T follicular helper cell (primary cell): ENCODE data around the gene ARG2.
A peak's percentile ranks its signal among the peaks of the same experiment; 100 is the strongest.
"Not testable (repeated sequence)": the region's sequence is repeated elsewhere in the genome, so short reads cannot be mapped to it uniquely, and the experiment has no call there.

ENCODE experiments used
- DNase-seq: peaks from one replicate; pipeline ENCODE4 v3.0.0-alpha.2; 2020; ENCODE audit warnings: low read depth

The ARG2 gene

GRCh38 chr14:67586369-67586768 lies 33.4 kb upstream of the ARG2 start:
- no peak for DNase-seq

- no peak for DNase-seq
Measured at GRCh38 chr14:67589204-67589770, 30.4 kb upstream of the ARG2 start.

- DNase-seq = not testable (repeated sequence)
Measured at GRCh38 chr14:67593650-67594049, 26.1 kb upstream of the ARG2 start.

- no peak for DNase-seq
Measured at GRCh38 chr14:67595392-67595791, 24.3 kb upstream of the ARG2 start.

GRCh38 chr14:67599698-67600561 lies 19.8 kb upstream of the ARG2 start, which contains the start of gene PIGH:
TSS of gene PIGH (minus strand) at chr14:67600268. CDS start at chr14:67600203, 65 bp downstream.
- DNase-seq = peak; percentile 91

GRCh38 chr14:67600562-67600974 lies 19.2 kb upstream of the ARG2 start:
- DNase-seq = not testable (repeated sequence)

GRCh38 chr14:67602076-67602475 lies 17.6 kb upstream of the ARG2 start:
- no peak for DNase-seq

- DNase-seq = no peak
Measured at GRCh38 chr14:67602995-67603545, 16.6 kb upstream of the ARG2 start.

- no peak for DNase-seq
Measured at GRCh38 chr14:67607646-67608045, 12.1 kb upstream of the ARG2 start.

- no peak for DNase-seq
Measured at GRCh38 chr14:67609642-67610310, 9.9 kb upstream of the ARG2 start.

- no peak for DNase-seq
Measured at GRCh38 chr14:67610491-67610890, 9.2 kb upstream of the ARG2 start.

- peak; percentile 13 for DNase-seq
Measured at GRCh38 chr14:67618617-67619063, 1.1 kb upstream of the ARG2 start.

- no peak for DNase-seq
Measured at GRCh38 chr14:67620217-67620785, 581 bp downstream of the ARG2 start.

GRCh38 chr14:67622675-67623074 lies 3.0 kb downstream of the ARG2 start:
- DNase-seq = no peak

- DNase-seq = no peak
Measured at GRCh38 chr14:67623114-67623513, 3.4 kb downstream of the ARG2 start.

GRCh38 chr14:67626131-67626530 lies 6.4 kb downstream of the ARG2 start:
- DNase-seq = not testable (repeated sequence)

- no peak for DNase-seq
Measured at GRCh38 chr14:67627519-67627918, 7.8 kb downstream of the ARG2 start.

- DNase-seq = no peak
Measured at GRCh38 chr14:67630186-67630585, 10.5 kb downstream of the ARG2 start.

GRCh38 chr14:67630938-67631337 lies 11.2 kb downstream of the ARG2 start:
- no peak for DNase-seq

- DNase-seq = no peak
Measured at GRCh38 chr14:67633451-67634147, 13.9 kb downstream of the ARG2 start.

- DNase-seq = no peak
Measured at GRCh38 chr14:67636361-67636919, 16.7 kb downstream of the ARG2 start.
